ENCODE measurements around the gene ARSK.

ARSK gene

GRCh38 chr5:95554647-95555548, at the start of gene ARSK, which contains the start of gene SKIC3:
Gene ARSK (plus strand): TSS chr5:95555101. CDS start chr5:95555279, 178 bp downstream.
Gene SKIC3 (minus strand): TSS chr5:95554977. CDS start chr5:95547150, 7,827 bp downstream.
- DNase-seq, result peak; percentile 100
- in situ Hi-C loops (cut with MboI; ENCODE audit: low pct_unique_long_range_greater_than_20kb, low sequenced_read_pairs), result no loop called here

GRCh38 chr5:95508550-95508949, 46.4 kb upstream of the ARSK start:
- no peak for DNase-seq
- in situ Hi-C loops (cut with MboI; ENCODE audit: low pct_unique_long_range_greater_than_20kb, low sequenced_read_pairs), result no loop called here

DNA sequence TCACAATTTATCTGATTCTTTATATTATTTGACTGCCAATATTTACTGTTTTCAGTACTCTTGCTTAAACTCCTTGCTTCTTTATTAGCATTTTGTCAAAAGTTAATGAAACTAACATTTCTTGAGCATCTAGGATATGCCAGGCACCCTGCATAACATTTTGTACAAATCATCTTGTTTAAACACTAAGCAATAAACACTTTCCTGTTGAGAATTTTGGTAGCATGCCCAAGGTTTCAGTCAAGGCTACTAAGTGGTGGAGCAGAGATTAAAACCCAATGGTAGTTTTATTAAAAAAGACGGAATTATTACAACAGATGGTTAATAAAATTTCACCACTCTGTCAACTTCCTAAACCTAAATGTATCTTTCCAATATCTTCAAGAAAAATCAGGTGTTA, 43.3 kb upstream of the ARSK start:
- no peak for DNase-seq
- in situ Hi-C loops (cut with MboI; ENCODE audit: low pct_unique_long_range_greater_than_20kb, low sequenced_read_pairs), result no loop called here

GRCh38 chr5:95518417-95518816, 36.5 kb upstream of the ARSK start:
- DNase-seq, result no peak
- in situ Hi-C loops (cut with MboI; ENCODE audit: low pct_unique_long_range_greater_than_20kb, low sequenced_read_pairs), result no loop called here

- in situ Hi-C loops (cut with MboI; ENCODE audit: low pct_unique_long_range_greater_than_20kb, low sequenced_read_pairs), result no loop called here
- DNase-seq, result no peak
Observed at GRCh38 chr5:95519151-95519550, 35.8 kb upstream of the ARSK start.

DNA sequence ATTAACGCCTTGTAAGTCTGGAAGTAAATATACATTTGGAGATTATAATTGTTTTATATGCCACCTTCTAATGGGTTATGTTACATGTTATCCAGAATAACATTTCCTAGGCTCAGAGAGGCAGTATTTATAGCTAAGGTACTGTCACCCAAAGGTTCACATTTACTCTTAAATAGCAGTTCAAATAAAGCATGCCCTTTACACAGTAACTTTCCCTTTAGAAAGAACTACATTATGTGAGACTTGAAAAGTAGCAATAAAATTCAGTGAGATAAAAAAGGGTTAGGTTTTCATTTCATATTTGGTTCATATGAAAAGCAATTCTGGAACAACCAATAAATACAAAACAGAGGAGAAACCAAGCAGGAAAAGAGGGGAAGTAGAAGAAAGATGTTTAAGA, 35.2 kb upstream of the ARSK start:
- in situ Hi-C loops (cut with MboI; ENCODE audit: low pct_unique_long_range_greater_than_20kb, low sequenced_read_pairs), result no loop called here
- no peak for DNase-seq

- in situ Hi-C loops (cut with MboI; ENCODE audit: low pct_unique_long_range_greater_than_20kb, low sequenced_read_pairs), result no loop called here
- DNase-seq, result no peak
Observed at GRCh38 chr5:95520206-95520605, 34.7 kb upstream of the ARSK start.

- in situ Hi-C loops (cut with MboI; ENCODE audit: low pct_unique_long_range_greater_than_20kb, low sequenced_read_pairs), result no loop called here
- DNase-seq, result no peak
Observed at GRCh38 chr5:95524423-95524822, 30.5 kb upstream of the ARSK start.

- no peak for DNase-seq
- in situ Hi-C loops (cut with MboI; ENCODE audit: low pct_unique_long_range_greater_than_20kb, low sequenced_read_pairs), result no loop called here
Observed at GRCh38 chr5:95526871-95527270, 28.0 kb upstream of the ARSK start.

DNA sequence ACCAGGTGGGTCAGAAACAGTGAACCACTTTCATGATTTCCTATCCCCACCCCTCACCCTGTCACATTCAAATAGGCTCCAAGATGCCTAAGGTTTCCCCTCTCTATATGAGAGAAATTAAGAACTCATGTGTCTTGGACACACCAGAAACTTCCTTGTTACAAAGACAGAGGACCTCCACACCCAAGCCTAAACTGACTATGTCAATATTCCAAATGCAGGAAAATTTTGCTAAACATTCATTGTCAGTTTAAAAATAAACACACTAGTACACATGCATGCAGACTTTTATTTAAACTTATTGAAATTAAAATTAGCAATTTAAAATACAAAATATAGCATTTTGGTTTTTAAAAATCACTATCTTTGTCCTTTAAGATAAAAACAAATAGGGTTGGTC, 26.3 kb upstream of the ARSK start:
- in situ Hi-C loops (cut with MboI; ENCODE audit: low pct_unique_long_range_greater_than_20kb, low sequenced_read_pairs), result no loop called here
- DNase-seq, result no peak

GRCh38 chr5:95530416-95530815, 24.5 kb upstream of the ARSK start:
- in situ Hi-C loops (cut with MboI; ENCODE audit: low pct_unique_long_range_greater_than_20kb, low sequenced_read_pairs), result no loop called here
- DNase-seq, result no peak

DNA sequence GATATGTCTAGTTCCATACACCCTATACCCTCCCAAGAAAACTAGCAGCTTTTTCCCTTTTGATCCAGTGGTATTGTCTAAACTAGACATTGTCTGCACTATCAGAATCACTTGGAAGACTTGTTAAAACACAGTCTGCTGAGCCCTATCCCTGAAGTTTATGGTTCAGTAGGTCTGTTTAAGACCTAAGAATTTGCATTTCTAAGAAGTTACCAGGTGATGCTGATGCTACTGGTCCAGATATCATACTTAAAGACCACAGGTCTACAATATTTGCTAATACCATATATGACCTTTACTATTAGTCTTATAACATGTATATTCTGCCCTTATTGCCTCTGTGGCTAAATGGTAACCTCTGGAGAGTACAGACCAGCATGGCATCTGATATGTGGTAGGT, 23.4 kb upstream of the ARSK start:
- in situ Hi-C loops (cut with MboI; ENCODE audit: low pct_unique_long_range_greater_than_20kb, low sequenced_read_pairs), result no loop called here

GRCh38 chr5:95532415-95532814, 22.5 kb upstream of the ARSK start:
- no peak for DNase-seq
- in situ Hi-C loops (cut with MboI; ENCODE audit: low pct_unique_long_range_greater_than_20kb, low sequenced_read_pairs), result no loop called here

More for the DNA sequence above, 23.4 kb upstream of the ARSK start:
- no peak for DNase-seq

DNA sequence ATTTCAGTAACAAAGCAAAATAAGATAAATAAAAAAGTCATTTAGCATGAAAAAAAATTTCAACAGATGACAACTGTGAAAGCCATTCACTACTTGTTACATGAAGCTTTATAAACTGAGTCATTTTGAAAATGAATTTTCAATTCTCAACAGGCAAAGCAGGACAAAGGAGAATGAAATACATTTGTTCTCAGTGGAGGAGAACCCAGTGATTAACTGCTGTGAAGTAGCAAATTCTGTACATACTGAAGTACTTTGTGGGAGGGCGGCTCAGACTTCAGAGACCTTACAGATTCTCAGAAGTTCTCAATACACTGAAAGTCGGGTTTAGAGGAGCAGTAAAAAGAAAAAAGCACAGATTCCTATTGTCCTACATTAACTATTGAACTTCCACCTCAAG, 21.8 kb upstream of the ARSK start:
- in situ Hi-C loops (cut with MboI; ENCODE audit: low pct_unique_long_range_greater_than_20kb, low sequenced_read_pairs), result no loop called here
- DNase-seq, result no peak

DNA sequence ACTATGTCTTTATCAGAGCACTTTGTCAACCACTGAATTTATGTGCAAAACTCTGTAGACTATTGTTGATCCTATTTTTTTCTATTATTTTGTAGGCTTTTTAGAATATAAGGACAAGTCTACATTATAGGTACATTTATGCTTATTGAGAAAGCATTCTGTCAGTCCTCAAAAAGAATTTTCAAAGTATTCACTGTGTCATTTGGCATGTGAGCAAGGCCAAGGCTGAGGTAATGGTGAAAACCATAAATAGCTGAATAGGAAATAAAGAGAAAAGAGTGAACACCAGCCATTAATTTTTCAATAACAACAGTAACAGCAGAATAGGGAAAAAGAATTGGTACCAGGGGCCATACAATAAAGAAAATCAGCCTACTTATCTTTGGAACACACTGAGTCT, 21.1 kb upstream of the ARSK start:
- in situ Hi-C loops (cut with MboI; ENCODE audit: low pct_unique_long_range_greater_than_20kb, low sequenced_read_pairs), result no loop called here
- no peak for DNase-seq

GRCh38 chr5:95537501-95537900, 17.4 kb upstream of the ARSK start:
- no peak for DNase-seq
- in situ Hi-C loops (cut with MboI; ENCODE audit: low pct_unique_long_range_greater_than_20kb, low sequenced_read_pairs), result no loop called here

DNA sequence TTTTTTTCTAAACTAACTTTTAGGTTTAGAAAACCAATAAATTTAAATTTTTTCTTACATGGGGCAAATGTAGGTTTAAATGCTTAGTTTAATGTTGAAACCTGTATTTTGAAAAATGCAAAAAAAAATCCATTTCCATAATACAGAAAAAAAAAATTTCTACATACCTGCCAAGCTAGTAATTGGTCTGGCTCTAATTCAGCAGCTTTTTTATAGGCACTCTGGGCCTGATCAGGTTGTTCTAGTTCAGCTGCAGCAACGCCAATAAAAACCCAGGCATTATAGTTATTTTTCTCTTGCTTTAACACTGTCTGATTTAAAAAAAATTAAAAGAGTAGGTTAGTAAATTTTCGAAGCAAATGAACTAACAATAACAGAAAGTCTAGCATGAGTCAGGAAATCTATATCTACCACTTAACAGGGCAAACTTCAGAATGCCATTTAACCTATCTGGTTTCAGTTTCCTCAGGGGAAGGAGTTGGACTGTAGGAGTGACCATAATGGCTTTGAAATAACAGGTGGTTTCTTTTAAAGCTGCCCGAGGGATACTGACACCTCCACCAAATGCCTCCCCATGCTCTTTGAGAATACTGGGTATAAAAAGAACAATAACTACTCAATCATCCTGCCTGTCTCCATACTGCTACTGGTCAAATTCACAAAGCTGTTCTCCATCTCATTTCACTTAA, 11.7 kb upstream of the ARSK start:
- DNase-seq, result peak; percentile 7
- in situ Hi-C loops (cut with MboI; ENCODE audit: low pct_unique_long_range_greater_than_20kb, low sequenced_read_pairs), result no loop called here

DNA sequence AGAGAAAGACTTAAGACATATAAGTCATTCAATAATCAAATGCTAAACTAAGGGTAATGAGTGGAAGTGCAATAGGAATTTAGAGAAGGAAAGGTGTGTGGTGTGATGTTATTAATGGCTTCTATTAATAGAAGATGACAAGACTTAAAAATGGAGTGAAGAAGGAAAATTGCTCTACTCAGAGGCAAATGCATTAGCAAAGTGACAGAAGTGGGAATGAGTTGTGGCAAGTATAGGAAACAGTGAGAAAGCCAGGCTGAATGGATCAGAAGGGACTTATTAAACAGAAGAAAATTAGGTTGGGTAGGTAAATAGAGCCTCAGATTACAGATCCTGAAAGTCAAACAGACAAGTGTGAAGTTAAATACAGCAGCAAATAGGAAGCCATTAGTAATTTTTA, 5.9 kb upstream of the ARSK start:
- in situ Hi-C loops (cut with MboI; ENCODE audit: low pct_unique_long_range_greater_than_20kb, low sequenced_read_pairs), result no loop called here
- DNase-seq, result no peak

DNA sequence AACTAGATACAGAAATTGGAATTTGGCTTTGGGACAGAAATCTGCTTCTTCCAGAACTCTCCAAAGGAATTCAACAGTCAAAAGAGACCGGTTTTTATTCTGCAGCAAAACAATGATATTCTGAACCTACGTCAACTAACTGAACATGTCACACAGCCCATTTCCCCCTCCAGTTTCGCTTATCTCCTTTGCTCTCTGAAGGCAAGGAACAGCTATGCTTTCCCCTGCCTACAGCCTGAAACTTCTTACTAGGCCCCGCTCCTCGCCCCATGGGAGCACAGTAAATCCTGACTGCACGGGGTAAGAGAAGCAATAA, 612 bp upstream of the ARSK start:
- DNase-seq, result no peak
- in situ Hi-C loops (cut with MboI; ENCODE audit: low pct_unique_long_range_greater_than_20kb, low sequenced_read_pairs), result no loop called here

DNA sequence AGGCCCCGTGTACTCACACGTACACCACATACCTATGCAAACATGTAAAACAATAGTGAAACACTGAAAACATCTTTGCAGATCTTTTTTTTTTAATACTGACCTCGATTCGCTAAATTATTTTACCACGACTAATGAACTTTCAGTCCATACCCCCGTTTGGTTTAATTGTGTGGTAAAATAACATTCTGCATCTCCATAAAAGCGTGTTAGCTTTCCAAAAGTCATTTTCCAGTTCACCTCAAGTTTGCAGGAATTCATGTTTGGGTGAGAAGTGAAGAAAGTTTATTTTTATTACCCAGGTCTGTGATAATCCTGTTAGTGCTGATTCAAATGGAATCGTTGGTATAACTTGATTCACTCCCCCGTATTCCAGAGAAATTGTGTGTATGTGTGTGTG, 652 bp downstream of the ARSK start:
- in situ Hi-C loops (cut with MboI; ENCODE audit: low pct_unique_long_range_greater_than_20kb, low sequenced_read_pairs), result no loop called here
- DNase-seq, result no peak

DNA sequence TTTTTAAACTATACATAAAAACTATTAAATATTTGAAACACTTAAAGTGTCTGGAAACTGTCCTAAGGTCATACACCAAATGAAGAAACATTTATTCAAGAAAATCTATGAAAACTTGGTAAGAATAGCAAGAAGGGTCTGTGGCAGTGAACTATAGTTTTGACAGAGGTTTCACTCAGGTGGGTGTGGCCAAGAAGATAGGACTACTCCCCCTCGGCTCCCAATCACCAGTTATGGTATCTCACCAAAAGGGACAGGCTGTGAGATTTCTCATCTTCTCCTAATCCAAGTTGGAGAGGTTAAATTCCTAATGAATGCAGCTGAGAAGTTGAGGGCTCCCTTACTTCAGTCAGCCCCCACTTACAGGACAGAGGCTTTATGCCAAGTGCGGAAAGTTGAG, 2.9 kb downstream of the ARSK start:
- in situ Hi-C loops (cut with MboI; ENCODE audit: low pct_unique_long_range_greater_than_20kb, low sequenced_read_pairs), result no loop called here
- no peak for DNase-seq

Measured in KBM-7 (cell line).